HG03064 (cell line): ENCODE measurements around the gene LUZP1.

Experiments
- ATAC-seq: cut with Tn5 transposase; IDR thresholded peaks from one replicate; pipeline ENCODE4 v1.9.1; 2021; ENCODE audit warnings: low read depth; ENCODE audit not compliant: unreplicated experiment

The LUZP1 gene

GRCh38 chr1:23159963-23160877 lies 8.4 kb downstream of the LUZP1 start:
- no peak for ATAC-seq

DNA sequence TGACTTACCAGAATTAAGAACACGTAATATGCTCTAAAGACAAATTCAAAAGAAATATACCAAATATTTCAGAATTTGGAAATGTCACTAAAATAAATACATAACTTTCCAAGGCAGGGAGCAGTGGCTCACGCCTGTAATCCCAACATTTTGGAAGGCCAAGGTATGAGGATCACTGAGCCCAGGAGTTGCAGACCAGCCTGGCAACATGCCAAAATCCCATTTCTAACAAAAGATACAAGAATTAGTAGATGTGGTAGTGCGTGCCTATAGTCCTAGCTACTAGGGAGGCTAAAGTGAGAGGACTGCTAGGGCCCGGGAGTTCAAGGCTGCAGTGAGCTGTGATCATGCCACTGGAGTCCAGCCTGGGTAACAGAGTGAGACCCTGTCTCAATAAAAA lies 11.7 kb downstream of the LUZP1 start:
- ATAC-seq: no peak

- no peak for ATAC-seq
Measured at GRCh38 chr1:23152966-23153684, 15.5 kb downstream of the LUZP1 start.

GRCh38 chr1:23150742-23151141 lies 17.9 kb downstream of the LUZP1 start:
- no peak for ATAC-seq

- no peak for ATAC-seq
Measured at GRCh38 chr1:23150125-23150524, 18.5 kb downstream of the LUZP1 start.

GRCh38 chr1:23149114-23149513 lies 19.5 kb downstream of the LUZP1 start:
- no peak for ATAC-seq

DNA sequence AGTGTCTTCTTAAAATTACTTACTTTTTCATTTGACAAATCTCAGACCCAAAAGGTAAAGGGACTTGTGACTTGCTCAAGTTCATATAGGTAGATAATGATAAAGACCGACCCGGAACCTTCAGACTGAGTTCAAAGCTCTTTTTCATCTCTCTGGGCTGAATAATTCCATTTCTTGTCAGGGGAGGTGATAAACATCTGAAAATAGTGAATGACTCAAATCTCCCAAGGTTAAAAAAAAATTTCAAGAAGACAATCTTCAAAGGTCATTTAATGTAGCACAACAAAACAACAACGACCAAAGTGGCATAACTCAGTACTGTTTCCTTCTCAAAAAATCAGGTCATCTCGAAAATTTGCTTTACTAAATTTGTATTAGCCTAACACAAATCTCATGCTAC lies 20.6 kb downstream of the LUZP1 start:
- ATAC-seq: no peak

DNA sequence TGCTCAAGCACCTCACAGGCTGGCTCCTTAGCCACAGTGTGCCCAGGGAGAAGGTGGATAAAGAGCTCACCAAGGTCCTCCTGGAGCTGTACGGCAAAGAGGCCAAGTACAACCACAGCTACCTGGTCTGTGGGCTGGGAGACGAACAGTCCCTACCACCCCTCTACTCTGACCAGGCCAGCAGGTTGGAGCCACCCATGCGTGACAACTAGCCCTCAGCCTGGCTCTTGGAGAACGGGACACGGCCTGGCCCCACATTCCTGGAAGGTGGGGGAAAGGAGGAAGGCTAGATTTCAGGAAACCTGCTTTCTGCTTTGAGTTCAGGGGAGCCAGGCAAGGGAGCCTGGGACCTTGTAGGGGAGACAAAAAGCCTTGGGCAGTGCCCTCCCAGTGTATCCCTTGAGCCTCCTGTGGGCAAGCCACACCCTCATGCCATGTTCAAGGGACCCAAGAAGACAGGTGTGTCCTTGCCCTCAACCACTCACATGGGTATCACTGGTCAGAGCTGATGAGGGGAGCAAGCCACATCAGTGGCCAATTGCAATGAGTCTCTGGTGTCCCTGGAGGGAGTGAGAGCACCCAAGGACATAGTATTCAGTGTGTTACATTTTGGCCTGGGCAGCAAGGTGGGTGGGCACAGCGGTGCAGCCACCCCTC lies 27.6 kb downstream of the LUZP1 start:
- no peak for ATAC-seq

DNA sequence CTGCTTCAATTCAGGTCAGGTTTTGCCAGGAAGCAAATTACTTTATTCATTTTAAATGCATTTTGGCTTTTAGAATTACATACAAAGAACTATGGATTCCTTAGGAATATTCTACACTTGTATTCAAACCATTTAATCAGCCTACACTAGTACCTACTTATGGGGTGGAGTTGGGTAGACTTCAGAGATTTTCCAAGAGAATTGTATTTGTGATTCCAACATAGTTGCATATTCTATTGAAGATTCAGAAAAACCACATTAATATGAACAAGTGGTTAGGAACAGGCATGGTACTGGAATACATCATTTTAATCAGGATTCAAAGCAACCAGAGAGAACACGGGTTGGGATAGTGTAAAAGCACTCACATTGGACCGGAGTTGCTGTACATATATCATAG lies 33.4 kb downstream of the LUZP1 start:
- no peak for ATAC-seq

DNA sequence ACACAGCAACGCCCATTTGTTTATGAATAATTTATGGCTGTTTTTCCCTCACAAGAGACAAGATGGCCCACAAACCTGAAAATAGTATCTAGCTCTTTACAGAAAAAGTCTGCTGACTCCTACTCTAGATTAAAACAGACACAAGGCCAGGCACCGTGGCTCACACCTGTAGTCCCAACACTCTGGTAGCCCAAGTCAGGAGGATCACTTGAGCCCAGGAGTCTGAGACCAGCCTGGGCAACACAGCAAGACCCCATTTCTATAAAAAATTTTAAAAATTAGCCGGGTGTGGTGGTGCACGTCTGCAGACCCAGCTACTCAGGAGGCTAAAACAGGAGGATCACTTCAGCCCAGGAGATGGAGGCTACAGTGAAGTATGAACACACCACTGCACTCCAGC lies 34.6 kb downstream of the LUZP1 start:
- ATAC-seq: no peak

- ATAC-seq: no peak
Measured at GRCh38 chr1:23133587-23133986, 35.1 kb downstream of the LUZP1 start.

GRCh38 chr1:23132033-23132432 lies 36.6 kb downstream of the LUZP1 start:
- ATAC-seq: no peak

GRCh38 chr1:23129846-23130245 lies 38.8 kb downstream of the LUZP1 start:
- no peak for ATAC-seq

- no peak for ATAC-seq
Measured at GRCh38 chr1:23126801-23127200, 41.9 kb downstream of the LUZP1 start.

DNA sequence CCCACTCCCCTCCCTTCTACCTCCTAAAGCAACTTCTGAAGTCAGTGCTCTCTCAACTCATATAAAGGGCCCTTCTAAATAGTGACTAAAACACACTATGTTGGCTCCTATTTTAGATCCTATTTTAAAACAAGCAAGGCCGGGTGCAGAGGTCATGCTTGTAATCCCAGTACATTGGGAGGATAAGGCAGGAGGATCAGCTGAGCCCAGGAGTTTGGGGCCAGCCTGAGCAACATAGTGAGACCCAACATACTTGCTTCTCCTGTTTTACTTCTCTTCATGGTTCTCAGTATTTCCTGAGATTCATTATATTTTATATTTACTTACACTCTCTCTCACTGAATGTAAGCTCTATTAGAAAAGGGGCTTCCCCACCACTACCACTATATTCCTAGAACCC lies 42.5 kb downstream of the LUZP1 start:
- ATAC-seq: no peak

DNA sequence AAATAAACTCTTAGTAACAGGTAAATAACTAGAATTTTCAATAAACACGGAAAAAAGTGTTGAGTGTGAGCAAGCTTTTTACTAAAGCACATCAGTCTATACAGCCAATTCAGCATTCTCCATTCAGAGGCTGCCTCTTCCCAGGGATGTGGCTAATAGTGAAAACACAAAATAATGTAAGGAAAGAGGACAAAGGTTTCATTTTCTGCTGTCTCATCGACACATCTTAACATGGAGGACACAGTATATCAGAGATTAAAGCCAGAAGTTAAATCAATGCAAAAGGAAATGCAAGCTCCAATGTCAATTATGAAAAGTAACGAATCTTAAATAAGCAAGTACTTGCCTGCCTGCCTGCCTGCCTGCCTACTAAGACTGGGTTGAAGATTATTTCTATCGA lies 43.2 kb downstream of the LUZP1 start:
- no peak for ATAC-seq

DNA sequence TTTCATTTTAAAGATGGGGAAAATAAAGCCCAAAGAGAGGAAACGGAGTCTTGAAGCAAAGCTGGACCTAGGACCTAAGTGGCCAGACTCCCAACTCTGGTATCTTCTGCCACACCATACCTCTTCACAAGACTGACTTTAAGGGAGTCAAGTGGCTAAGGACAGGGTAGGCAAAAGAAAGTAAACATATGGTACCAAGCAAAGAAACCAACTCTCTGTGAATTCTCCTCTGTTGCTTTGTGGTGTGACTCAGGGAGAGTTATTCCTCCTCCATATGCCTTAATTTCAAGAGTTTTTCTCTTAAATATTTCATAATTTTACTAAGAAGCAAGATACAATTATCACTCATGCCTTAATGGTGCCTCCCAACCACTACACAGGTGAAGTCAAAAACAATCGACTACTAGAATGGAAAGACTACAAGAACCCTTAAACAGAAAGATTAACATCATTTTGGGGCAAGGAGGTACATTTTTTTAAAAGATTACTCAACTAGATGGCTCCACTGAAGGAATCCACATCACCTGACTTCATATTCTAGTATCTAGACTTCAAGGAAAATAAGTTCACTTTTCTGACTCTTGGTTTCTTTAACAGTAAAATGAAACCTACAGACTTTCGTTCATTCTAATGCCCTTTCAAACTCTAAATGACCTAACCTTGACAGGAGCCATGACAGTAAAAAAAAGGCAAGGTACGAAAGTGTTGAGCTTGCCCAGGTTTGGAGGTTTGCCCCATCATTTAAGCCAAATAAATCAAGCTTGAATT lies 44.2 kb downstream of the LUZP1 start:
- no peak for ATAC-seq

- ATAC-seq: no peak
Measured at GRCh38 chr1:23123528-23123927, 45.1 kb downstream of the LUZP1 start.

DNA sequence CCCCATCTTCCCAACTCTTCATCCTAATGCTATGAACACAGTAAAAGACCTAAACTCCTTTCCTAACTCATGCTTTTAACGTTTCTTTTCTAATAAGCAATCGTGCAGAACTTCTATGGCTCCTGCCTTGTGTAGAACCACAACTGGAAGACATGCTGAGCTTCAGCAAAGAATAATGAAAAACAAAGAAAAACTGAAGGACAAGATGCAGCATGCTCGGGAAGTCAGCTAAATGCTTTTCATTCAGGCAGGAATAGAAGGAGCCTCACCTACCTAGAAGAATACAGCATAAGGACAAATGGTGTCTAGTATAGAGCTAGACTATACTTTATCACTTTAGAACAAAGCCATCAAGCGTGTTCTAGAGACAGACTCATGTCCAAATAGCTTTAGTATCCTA lies 45.9 kb downstream of the LUZP1 start:
- no peak for ATAC-seq

- ATAC-seq: no peak
Measured at GRCh38 chr1:23122023-23122748, 46.5 kb downstream of the LUZP1 start.
